IgD-negative memory B cell (primary cell): ENCODE measurements around the gene ZNF793. TPM values are rescaled to one million over a fixed set of nuclear protein-coding genes. Genes with fewer than 3 reads are reported as not detected.

Experiments used
- H3K27ac Mint-ChIP-seq, 3 donors: one replicate each; pipeline ENCODE4 v1.8.0; 2020 to 2022; ENCODE audit warnings: mild to moderate bottlenecking in 3 of 3, mixed read lengths in 3 of 3, moderate library complexity in 1 of 3
- H3K27me3 Mint-ChIP-seq: one replicate; pipeline ENCODE4 v1.8.0; 2021; ENCODE audit warnings: mixed read lengths
- H3K36me3 Mint-ChIP-seq: one replicate; pipeline ENCODE4 v1.8.0; 2020; ENCODE audit warnings: mild to moderate bottlenecking, mixed read lengths
- H3K4me1 Mint-ChIP-seq, 3 donors: one replicate each; pipeline ENCODE4 v1.8.0; 2020 to 2022; ENCODE audit warnings: mixed read lengths in 3 of 3, mild to moderate bottlenecking in 1 of 3
- H3K4me3 Mint-ChIP-seq, 4 donors: one replicate each; pipeline ENCODE4 v1.8.0; 2020 to 2022; ENCODE audit warnings: mild to moderate bottlenecking in 4 of 4, mixed read lengths in 4 of 4, moderate library complexity in 3 of 4
- H3K9me3 Mint-ChIP-seq, 3 donors: one replicate each; pipeline ENCODE4 v1.8.0; 2020 to 2021; ENCODE audit warnings: mixed read lengths in 3 of 3, mild to moderate bottlenecking in 1 of 3
- polyA plus RNA-seq: library from polyadenylated mRNA; unstranded; fragments of 300-500 nt; fragmentation: Illumina TruSeq; gene quantifications from one replicate; pipeline ENCODE4 v1.2.3, GENCODE V29; 2021

Gene ZNF793
- polyA plus RNA-seq, result 1.9 TPM

DNA sequence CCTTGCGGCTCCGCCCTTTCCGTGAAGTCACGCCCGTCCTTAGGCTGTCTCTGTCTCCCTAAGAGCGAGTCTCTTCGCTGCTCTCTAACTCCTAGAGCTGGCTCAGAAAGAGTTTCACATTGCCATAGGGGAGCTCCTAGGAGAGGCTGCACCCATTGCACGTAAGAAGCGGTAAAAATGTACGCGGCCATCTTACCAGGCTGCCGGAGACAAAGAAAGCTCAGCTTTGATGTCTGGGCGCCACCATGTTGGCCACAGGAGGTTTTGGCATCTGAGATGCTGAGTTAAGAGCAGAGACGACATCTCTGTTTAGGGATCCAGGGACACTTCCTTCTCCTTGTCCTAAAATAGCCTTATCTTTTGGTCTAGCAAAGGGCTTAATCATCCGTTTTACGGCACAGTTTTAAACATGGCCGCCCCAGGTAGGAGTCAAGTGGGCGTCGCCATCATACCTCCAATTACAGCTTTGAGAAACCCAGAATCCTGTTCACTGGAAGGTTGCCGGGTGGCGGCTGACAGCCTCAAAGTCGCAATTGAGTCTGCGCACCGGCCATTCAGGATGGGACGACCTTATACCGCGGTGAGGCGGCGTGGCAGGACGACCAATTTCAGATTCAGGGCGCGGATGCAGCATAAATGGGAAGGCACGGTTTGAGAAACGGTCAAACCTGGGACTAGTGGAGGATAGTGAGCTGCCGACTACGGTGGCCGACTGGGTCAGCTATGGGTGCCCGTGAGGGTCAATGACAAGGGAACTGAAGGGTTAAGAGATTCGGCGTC lies at the start of gene ZNF793:
Gene ZNF793, plus strand, starts transcription at position 553 of the 780 bp plus-strand sequence. CDS start 16,501 bp downstream, outside the sequence.
- Mint-ChIP-seq H3K4me1 (no peaks in the 10 kb centered on the region), H3K27ac (no peak within 1 kb of the TSS), H3K4me3 (no peak within 1 kb of the TSS), H3K9me3 (peaks cover 7 to 18% (median 18%) of the 10 kb centered on the region in 3 donors), H3K36me3 (peaks cover 13% of the 10 kb centered on the region), H3K27me3 (no peaks in the 10 kb centered on the region)

DNA sequence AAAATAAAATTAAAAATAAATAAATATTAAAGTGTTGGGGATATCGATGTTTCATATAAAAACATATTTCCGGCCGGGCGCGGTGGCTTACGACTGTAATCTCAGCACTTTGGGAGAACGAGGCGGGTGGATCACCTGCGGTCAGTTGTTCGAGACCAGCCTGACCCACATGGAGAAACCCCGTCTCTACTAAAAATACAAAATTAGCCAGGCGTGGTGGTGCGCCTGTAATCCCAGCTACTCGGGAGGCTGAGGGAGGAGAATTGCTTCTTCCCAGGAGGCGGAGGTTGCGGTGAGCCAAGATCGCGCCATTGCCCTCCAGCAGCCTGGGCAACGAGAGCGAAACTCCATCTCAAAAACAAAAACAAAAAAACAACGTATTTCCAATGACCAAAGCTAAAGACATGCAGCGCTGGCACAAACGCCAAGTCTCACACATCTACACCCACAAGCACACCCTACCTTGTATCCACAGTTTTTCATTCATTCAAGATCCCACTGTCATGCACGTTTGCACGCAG lies 40.4 kb upstream of the ZNF793 start:
- peaks cover 3 to 11% (median 10%) of the 10 kb centered on the region in 3 donors for H3K9me3 Mint-ChIP-seq
- H3K4me1 Mint-ChIP-seq, result peaks cover 23 to 31% (median 23%) of the 10 kb centered on the region in 3 donors
- H3K27ac Mint-ChIP-seq, result peak overlapping the region; percentile 87 to 99 (median 93)
- H3K27me3 Mint-ChIP-seq, result no peaks in the 10 kb centered on the region
- H3K36me3 Mint-ChIP-seq, result peaks cover 13% of the 10 kb centered on the region
- H3K4me3 Mint-ChIP-seq, result peak overlapping the region; percentile 94 to 97 (median 96)

DNA sequence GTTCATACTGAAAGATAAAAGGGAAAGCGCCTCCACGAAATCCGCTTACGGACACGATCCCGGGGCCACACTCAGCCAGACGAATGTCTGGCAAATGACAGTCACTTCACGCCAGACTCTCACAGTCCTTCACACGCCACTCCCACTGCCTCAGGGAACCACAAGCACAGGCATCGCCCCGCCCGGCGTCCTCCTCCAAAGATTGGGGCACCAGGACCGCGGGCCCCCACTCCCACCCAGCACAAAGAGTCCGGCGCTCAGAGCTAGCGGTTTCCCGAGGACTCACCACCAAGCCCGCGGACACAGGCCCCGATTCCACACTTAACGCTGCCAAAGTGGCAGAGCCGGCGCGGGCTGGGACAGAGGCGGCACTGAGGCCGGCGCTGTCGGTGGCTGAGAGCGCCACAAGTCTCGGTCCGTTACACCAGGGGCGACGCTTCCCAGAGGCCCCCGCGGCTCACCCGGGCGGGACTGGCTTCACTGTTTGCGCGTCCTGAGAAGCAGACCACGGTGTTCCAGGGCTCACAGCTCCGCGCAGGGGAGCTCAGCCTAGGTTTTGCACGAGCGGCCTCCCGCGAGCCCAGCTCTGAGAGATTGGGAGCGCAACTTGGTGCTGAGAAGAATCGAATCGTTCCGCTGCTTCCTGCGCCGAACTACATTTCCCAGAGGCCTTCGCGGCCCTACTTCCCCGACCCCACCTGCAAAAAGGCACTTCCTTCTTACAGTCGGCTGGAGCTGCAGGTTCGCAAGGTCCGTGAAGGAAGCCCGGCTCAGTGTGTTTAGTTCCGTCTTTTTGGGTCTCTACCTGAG lies 39.7 kb upstream of the ZNF793 start, which contains the start of gene ZNF569:
Gene ZNF569, minus strand, starts transcription at position 647 of the 810 bp plus-strand sequence. CDS start 22,523 bp downstream, outside the sequence.
- Mint-ChIP-seq H3K4me3 (peak within 1 kb of the TSS; percentile 94 to 97 (median 96)), H3K27me3 (no peaks in the 10 kb centered on the region), H3K4me1 (peaks cover 23 to 31% (median 23%) of the 10 kb centered on the region in 3 donors), H3K36me3 (peaks cover 13% of the 10 kb centered on the region), H3K9me3 (peaks cover 3 to 11% (median 10%) of the 10 kb centered on the region in 3 donors), H3K27ac (peak within 1 kb of the TSS; percentile 87 to 99 (median 93))

DNA sequence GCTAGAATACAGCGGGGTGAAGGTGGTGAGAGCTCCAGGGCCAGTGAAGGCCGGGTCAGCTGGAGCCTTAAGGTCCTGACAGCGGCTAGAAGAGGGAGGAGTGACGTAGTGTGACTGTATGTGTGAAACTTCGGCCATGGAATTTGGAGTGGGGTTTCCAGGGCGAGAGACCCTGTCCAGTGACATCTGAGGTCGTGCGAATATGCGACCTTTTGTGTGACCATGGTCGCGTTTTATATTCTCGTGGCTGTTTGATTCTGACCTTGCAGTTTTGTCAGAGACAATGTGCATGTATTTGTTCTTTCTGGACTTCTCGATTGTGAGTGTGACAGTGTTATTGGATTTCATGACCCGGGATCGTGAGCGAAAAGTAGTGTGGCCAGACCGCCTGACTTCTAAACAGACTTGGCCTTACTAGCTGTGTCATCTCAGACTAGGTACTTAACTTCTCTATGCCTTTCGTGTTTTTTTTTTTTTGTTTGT lies 39.1 kb upstream of the ZNF793 start:
- no peaks in the 10 kb centered on the region for H3K27me3 Mint-ChIP-seq

DNA sequence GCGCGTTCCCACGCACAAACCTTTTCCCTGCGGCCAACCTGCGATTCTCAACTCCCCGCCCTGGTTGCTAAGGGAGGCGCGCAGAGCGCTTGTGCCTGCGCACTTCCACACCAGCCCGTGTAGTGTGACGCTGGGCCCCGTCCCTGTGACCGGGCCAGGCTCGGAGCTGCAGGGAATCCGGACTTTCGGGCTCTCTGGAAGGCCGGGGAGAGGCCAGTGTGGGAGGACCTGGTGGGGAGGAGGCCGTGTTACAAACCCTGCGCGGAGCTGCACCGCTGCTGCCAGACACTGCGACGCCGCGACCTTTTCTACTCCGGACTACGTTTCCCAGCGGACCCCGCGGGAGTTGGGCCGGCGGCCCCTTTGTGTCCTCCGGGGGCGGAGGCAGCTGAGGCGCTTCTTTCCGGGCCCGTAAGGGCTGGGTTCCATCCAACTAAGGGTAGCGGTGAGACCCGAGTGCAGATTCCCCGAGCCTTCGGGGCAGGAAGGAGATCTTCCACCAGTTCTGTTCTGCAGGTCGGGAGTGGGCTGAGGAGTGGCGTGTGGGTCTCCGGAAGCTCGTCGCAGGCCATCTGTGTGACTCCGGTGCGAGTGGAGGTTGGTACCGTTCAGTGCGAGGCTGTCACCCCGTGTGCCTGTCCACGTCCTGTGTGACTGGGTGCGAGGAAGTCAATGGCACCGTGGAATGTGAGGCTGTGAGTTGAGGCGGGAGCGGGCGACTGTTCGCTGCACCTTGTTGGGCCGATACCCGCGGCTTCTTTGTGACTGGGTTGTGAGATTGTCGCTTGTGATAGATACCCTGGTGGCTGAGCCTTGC lies 37.6 kb upstream of the ZNF793 start, which contains the start of gene ZNF570:
Gene ZNF570, plus strand, starts transcription at position 396 of the 817 bp plus-strand sequence. CDS start 999 bp downstream, outside the sequence.
- H3K4me3 Mint-ChIP-seq, result peak within 1 kb of the TSS; percentile 94 to 99 (median 98)
- peaks cover 3 to 11% (median 10%) of the 10 kb centered on the region in 3 donors for H3K9me3 Mint-ChIP-seq
- H3K36me3 Mint-ChIP-seq, result peaks cover 13% of the 10 kb centered on the region
- peak within 1 kb of the TSS; percentile 94 to 99 (median 99) for H3K27ac Mint-ChIP-seq
- H3K4me1 Mint-ChIP-seq, result peaks cover 23 to 31% (median 23%) of the 10 kb centered on the region in 3 donors
- H3K27me3 Mint-ChIP-seq, result no peaks in the 10 kb centered on the region

More for the DNA sequence above, 39.1 kb upstream of the ZNF793 start:
- peak overlapping the region; percentile 94 to 97 (median 96) for H3K4me3 Mint-ChIP-seq
- peaks cover 23 to 31% (median 23%) of the 10 kb centered on the region in 3 donors for H3K4me1 Mint-ChIP-seq
- peak overlapping the region; percentile 87 to 99 (median 93) for H3K27ac Mint-ChIP-seq
- peaks cover 13% of the 10 kb centered on the region for H3K36me3 Mint-ChIP-seq
- peaks cover 3 to 11% (median 10%) of the 10 kb centered on the region in 3 donors for H3K9me3 Mint-ChIP-seq

DNA sequence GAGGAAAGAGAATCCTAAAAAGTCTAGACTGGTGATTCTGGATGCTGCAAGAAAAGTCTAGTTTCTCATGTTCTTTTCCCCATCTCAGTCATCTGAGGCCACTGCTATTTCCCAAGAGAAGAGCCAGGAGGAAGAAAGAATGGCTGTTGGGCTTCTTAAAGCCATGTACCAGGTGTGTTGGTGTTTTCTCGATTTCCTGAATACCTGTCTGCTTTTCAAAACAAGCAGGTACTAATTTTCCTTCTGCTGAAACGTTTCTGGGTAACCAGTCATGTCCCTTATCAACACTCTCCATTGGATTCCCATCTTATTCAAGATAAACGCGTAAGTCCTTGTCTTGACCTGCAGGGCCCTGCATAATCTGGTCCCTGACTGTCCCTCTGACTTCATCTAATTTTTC lies 36.5 kb upstream of the ZNF793 start:
- Mint-ChIP-seq H3K36me3 (peaks cover 5% of the 10 kb centered on the region), H3K4me1 (peaks cover 21 to 31% (median 23%) of the 10 kb centered on the region in 3 donors), H3K27ac (peak overlapping the region; percentile 80 to 99 (median 94)), H3K27me3 (no peaks in the 10 kb centered on the region), H3K9me3 (peaks cover 3 to 6% (median 4%) of the 10 kb centered on the region in 3 donors), H3K4me3 (peak overlapping the region; percentile 70 to 98 (median 96))

DNA sequence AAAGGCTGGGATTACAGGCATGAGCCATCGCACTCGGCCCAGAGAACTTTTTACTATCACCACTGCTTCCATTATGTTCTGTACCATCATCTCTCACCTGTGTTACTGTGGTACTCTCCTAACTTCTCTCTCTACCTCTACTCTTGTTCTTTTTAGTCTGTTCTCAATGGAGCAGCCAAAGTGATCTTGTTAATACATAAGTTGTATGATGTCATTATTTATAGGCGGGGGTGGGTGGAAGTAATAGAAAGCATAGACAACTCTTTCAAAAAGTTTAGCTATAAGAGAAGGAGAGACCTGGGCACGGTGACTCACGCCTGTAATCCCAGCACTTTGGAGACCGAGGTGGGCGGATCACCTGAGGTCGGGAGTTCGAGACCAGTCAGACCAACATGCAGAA lies 34.6 kb upstream of the ZNF793 start:
- no peaks in the 10 kb centered on the region for H3K27me3 Mint-ChIP-seq
- H3K9me3 Mint-ChIP-seq, result peaks cover 8 to 18% (median 16%) of the 10 kb centered on the region in 3 donors
- peaks cover 18% of the 10 kb centered on the region for H3K36me3 Mint-ChIP-seq
- peaks cover 17 to 23% (median 17%) of the 10 kb centered on the region in 3 donors for H3K4me1 Mint-ChIP-seq
- no peak overlapping the region for H3K27ac Mint-ChIP-seq
- H3K4me3 Mint-ChIP-seq, result no peak overlapping the region

DNA sequence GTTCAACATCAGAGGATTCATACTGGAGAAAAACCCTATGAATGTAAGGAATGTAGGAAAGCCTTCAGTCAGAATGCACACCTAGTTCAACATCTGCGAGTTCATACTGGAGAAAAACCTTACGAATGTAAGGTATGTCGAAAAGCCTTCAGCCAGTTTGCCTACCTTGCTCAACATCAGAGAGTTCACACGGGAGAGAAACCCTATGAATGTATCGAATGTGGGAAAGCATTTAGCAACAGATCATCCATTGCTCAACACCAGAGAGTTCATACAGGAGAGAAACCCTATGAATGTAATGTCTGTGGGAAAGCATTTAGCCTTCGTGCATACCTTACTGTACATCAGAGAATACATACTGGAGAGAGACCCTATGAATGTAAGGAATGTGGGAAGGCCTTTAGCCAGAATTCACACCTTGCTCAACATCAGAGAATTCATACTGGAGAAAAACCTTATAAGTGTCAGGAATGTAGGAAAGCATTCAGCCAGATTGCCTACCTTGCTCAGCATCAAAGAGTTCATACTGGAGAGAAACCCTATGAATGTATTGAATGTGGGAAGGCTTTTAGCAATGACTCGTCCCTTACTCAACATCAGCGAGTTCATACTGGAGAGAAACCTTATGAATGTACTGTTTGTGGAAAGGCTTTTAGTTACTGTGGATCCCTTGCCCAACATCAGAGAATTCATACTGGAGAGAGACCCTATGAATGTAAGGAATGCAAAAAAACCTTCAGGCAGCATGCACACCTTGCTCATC lies 22.2 kb upstream of the ZNF793 start:
- Mint-ChIP-seq H3K9me3 (peaks cover 20 to 54% (median 45%) of the 10 kb centered on the region in 3 donors), H3K27me3 (no peaks in the 10 kb centered on the region), H3K36me3 (peaks cover 31% of the 10 kb centered on the region), H3K4me3 (peak overlapping the region in 1 of 4 donors; percentile 51), H3K4me1 (peaks cover 0 to 3% (median 0%) of the 10 kb centered on the region in 3 donors), H3K27ac (no peak overlapping the region)

DNA sequence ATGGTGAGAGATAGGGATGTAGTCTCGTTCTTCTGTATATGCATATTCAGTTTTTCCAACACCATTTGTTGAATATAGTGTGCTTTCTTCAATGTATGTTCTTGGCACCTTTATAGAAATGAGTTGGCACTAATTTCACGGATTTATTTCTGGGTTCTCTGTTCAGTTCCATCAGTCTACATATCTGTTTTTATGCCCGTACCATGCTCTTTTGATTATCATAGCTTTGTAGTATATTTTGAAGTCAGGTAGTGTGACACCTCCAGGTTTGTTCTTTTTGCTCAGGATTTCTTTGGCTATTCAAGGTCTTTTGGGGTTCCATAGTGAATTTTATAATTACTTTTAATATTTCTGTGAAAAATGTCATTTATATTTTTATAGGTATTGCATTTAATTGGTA lies 14.5 kb upstream of the ZNF793 start:
- Mint-ChIP-seq H3K4me3 (no peak overlapping the region), H3K36me3 (peaks cover 9% of the 10 kb centered on the region), H3K27me3 (no peaks in the 10 kb centered on the region), H3K4me1 (no peaks in the 10 kb centered on the region), H3K27ac (no peak overlapping the region), H3K9me3 (peaks cover 20 to 32% (median 30%) of the 10 kb centered on the region in 3 donors)

DNA sequence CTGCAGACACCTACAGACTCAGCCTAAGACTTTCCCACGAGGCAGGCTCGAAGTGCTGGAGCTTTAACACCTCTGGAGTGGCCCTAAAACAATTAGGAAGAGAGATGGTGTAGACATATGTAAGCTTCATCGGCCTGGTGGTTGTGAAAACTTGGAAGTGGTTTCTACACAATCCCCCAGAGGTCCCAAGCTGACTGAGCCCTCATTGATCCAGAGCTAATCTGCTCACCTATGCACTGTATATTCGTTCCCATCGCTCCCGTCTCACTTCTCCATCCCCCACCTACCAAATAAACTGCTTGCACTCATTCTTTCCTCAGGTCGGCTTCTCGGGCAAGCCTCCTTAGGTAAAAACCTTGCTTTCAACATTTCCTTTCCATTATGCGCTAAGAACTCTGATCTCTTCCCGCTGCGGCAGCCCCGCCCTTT lies 767 bp upstream of the ZNF793 start:
- H3K27me3 Mint-ChIP-seq, result no peaks in the 10 kb centered on the region
- H3K36me3 Mint-ChIP-seq, result peaks cover 11% of the 10 kb centered on the region
- H3K4me1 Mint-ChIP-seq, result no peaks in the 10 kb centered on the region
- no peak overlapping the region for H3K4me3 Mint-ChIP-seq
- H3K27ac Mint-ChIP-seq, result no peak overlapping the region
- H3K9me3 Mint-ChIP-seq, result peaks cover 7 to 18% (median 18%) of the 10 kb centered on the region in 3 donors

DNA sequence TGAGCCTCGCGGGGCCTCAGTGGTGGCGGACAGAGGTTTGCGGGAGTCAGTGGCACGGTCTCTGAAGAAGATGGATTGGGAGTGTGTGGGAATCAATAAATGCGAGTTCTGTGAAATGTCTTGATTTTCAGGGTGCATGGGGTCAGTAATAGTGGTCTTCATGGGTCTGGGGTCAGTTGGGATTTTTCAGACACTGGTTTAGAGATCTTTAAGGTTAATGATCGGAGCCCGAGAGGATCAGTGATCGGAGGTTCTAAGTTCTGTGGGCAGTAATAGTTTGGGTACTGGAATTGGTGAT lies 377 bp downstream of the ZNF793 start:
- Mint-ChIP-seq H3K27ac (no peak overlapping the region), H3K4me1 (no peaks in the 10 kb centered on the region), H3K36me3 (peaks cover 19% of the 10 kb centered on the region), H3K4me3 (no peak overlapping the region), H3K27me3 (no peaks in the 10 kb centered on the region), H3K9me3 (peaks cover 7 to 13% (median 13%) of the 10 kb centered on the region in 3 donors)

DNA sequence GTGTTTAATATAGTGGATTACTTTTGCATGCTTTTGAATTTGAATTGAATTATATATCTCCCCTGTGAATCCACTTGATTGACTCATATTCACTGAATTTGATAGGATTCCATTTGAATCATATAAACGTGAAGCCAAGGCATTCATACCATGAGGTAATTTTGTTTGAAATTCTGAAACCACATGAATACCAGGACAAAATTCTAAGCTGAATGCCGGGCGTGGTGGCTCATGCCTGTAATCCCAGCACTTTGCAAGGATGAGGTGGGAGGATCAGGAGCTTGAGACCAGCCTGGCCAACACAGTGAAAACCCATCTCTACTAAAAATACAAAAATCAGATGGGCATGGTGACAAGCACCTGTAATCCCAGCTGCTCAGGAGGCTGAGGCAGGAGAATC lies 4.4 kb downstream of the ZNF793 start:
- H3K36me3 Mint-ChIP-seq, result peaks cover 34% of the 10 kb centered on the region
- no peak overlapping the region for H3K4me3 Mint-ChIP-seq

DNA sequence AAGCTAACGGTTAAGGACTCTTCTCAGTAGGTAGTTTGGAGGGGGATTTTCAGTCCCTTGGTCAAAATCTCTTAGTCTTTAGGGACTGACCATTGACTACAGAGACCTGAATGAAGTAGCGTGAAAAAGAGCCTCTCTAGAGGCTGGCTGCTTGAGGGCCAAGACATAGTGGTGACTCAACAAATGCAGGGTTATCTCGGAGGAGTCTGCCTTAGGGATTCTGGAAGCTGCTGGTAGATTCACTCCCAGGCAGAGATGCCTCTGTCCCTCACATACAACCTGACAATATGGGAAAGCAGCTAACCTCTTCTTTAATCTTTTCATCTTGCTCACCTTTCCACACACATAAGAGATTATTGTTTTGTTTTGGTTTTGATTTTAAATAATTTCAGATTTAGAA lies 5.1 kb downstream of the ZNF793 start:
- no peaks in the 10 kb centered on the region for H3K4me1 Mint-ChIP-seq
- no peak overlapping the region for H3K27ac Mint-ChIP-seq
- no peaks in the 10 kb centered on the region for H3K27me3 Mint-ChIP-seq
- peaks cover 3 to 25% (median 15%) of the 10 kb centered on the region in 3 donors for H3K9me3 Mint-ChIP-seq
- H3K4me3 Mint-ChIP-seq, result no peak overlapping the region
- peaks cover 36% of the 10 kb centered on the region for H3K36me3 Mint-ChIP-seq

More for the DNA sequence above, 4.4 kb downstream of the ZNF793 start:
- H3K4me1 Mint-ChIP-seq, result no peaks in the 10 kb centered on the region
- H3K27ac Mint-ChIP-seq, result no peak overlapping the region
- peaks cover 3 to 25% (median 13%) of the 10 kb centered on the region in 3 donors for H3K9me3 Mint-ChIP-seq
- no peaks in the 10 kb centered on the region for H3K27me3 Mint-ChIP-seq
